Gastrocnemius medialis (tissue), 4 donors: ENCODE measurements around the gene HMG20A.

ENCODE experiments used
- POLR2A ChIP-seq, 2 donors: fragments of 450-650 bp; IDR thresholded peaks; one replicate each; pipeline ENCODE4 v1.6.1; 2017; ENCODE audit warnings: antibody characterized with exemption in 2 of 2, mild to moderate bottlenecking in 2 of 2, moderate library complexity in 2 of 2
- TF ChIP-seq, protein P1 (sequence below), 5 experiments: fragments of 450-650 bp in 3 of 5; fragments of 200-600 bp in 2 of 5; sonication (generic) in 2 of 5; IDR thresholded peaks in 4 of 5; conservative IDR thresholded peaks in 1 of 5; 1 replicate in 4 of 5; 2 replicates in 1 of 5; pipeline ENCODE4 v1.5.1; 2016 to 2019; ENCODE audit warnings: antibody characterized with exemption in 5 of 5, mild to moderate bottlenecking in 3 of 5, moderate library complexity in 3 of 5

DNA sequence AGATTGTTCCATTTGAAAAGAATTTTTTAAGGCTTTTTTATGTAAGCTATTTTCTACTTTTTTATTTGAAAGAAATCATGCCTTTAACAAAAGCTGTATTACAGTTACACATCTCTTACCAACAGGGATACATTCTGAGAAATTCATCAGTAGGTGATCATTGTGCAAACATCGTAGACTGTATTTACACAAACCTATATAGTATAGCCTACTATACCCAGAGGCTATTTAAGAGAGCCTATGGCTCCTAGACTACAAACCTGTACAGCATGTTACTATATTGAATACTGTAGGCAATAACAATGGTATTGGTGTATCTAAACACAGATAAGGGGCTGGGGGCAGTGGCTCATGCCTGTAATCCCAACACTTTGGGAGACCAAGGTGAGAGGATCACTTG lies 43.9 kb upstream of the HMG20A start:
- TF ChIP-seq, protein P1, sequence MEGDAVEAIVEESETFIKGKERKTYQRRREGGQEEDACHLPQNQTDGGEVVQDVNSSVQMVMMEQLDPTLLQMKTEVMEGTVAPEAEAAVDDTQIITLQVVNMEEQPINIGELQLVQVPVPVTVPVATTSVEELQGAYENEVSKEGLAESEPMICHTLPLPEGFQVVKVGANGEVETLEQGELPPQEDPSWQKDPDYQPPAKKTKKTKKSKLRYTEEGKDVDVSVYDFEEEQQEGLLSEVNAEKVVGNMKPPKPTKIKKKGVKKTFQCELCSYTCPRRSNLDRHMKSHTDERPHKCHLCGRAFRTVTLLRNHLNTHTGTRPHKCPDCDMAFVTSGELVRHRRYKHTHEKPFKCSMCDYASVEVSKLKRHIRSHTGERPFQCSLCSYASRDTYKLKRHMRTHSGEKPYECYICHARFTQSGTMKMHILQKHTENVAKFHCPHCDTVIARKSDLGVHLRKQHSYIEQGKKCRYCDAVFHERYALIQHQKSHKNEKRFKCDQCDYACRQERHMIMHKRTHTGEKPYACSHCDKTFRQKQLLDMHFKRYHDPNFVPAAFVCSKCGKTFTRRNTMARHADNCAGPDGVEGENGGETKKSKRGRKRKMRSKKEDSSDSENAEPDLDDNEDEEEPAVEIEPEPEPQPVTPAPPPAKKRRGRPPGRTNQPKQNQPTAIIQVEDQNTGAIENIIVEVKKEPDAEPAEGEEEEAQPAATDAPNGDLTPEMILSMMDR (IDR thresholded peaks at IDR 0.05 in 4 of 5, conservative IDR thresholded peaks at IDR 0.05 in 1 of 5), result no peak
- TF ChIP-seq POLR2A (IDR thresholded peaks at IDR 0.05), result no peak
